OCI-LY3 (cell line): ENCODE data around the gene CD19.

Source experiments
- H2AFZ ChIP-seq: fragments of 200-600, 300-600 bp; shearing (Covaris generic); 2 replicates; pipeline ENCODE4 v1.6.0; 2014; ENCODE audit warnings: antibody characterized with exemption, low read depth, low read length
- H3K27ac ChIP-seq: fragments of 200-600, 300-600 bp; sonication (generic); 2 replicates; pipeline ENCODE4 v1.5.1; 2014; ENCODE audit warnings: mild to moderate bottlenecking, low read length, moderate library complexity, mixed read lengths
- H3K27me3 ChIP-seq: fragments of 200-600, 300-600 bp; sonication (generic); 2 replicates; pipeline ENCODE4 v1.6.1; 2014; ENCODE audit warnings: low read depth, low read length, mixed read lengths
- H3K36me3 ChIP-seq: fragments of 200-600, 300-600 bp; sonication (generic); replicated peaks from 2 replicates; pipeline ENCODE3; 2014; ENCODE audit warnings: low read depth, low read length, mixed read lengths
- H3K4me1 ChIP-seq: fragments of 300-600, 200-600 bp; sonication (generic); 2 replicates; pipeline ENCODE4 v1.6.1; 2014; ENCODE audit warnings: low read length, mixed read lengths
- H3K4me2 ChIP-seq: fragments of 200-600, 300-600 bp; sonication (generic); 2 replicates; pipeline ENCODE4 v1.6.1; 2014; ENCODE audit warnings: low read length, mixed read lengths
- H3K4me3 ChIP-seq: fragments of 300-600, 200-600 bp; sonication (generic); 2 replicates; pipeline ENCODE4 v1.5.1; 2014; ENCODE audit warnings: antibody characterized with exemption, mild to moderate bottlenecking, low read length, moderate library complexity
- H3K79me2 ChIP-seq: fragments of 300-600, 200-600 bp; shearing (Covaris generic); 2 replicates; pipeline ENCODE4 v1.6.1; 2014; ENCODE audit warnings: mild to moderate bottlenecking, low read length, mixed read lengths
- H3K9ac ChIP-seq: fragments of 300-600, 200-600 bp; shearing (Covaris generic); 2 replicates; pipeline ENCODE4 v1.6.0; 2014; ENCODE audit warnings: mild to moderate bottlenecking, low read length, moderate library complexity
- H3K9me3 ChIP-seq: fragments of 200-600, 300-600 bp; shearing (Covaris generic); 2 replicates; pipeline ENCODE4 v1.6.1; 2014; ENCODE audit warnings: low read length, mixed read lengths; ENCODE audit not compliant: insufficient read depth
- H4K20me1 ChIP-seq: fragments of 200-600, 300-600 bp; sonication (generic); 2 replicates; pipeline ENCODE4 v1.6.1; 2016; ENCODE audit warnings: low read length, mixed read lengths; ENCODE audit not compliant: insufficient read depth
- CTCF ChIP-seq: fragments of 200-600, 300-600 bp; sonication (generic); IDR thresholded peaks from 2 replicates; pipeline ENCODE4 v1.5.1; 2014; ENCODE audit warnings: antibody characterized with exemption, low read length, low read depth
- EZH2phosphoT487 ChIP-seq: fragments of 200-600 bp; shearing (Covaris generic); IDR thresholded peaks from 2 replicates; pipeline ENCODE4 v1.6.1; 2018; ENCODE audit warnings: antibody characterized with exemption, mixed run types, low read depth

Gene CD19

GRCh38 chr16:28904363-28904762, 27.4 kb upstream of the CD19 start:
- no peak overlapping the region for H3K9ac ChIP-seq
- no peaks in the 10 kb centered on the region for H3K36me3 ChIP-seq
- H4K20me1 ChIP-seq = no peaks in the 10 kb centered on the region

GRCh38 chr16:28904828-28905227, 26.9 kb upstream of the CD19 start:
- Histone ChIP-seq H3K36me3 (no peaks in the 10 kb centered on the region), H3K4me1 (no peaks in the 10 kb centered on the region)

More at GRCh38 chr16:28904363-28904762, 27.4 kb upstream of the CD19 start:
- Histone ChIP-seq H3K27me3 (no peaks in the 10 kb centered on the region), H3K9me3 (no peaks in the 10 kb centered on the region), H3K27ac (no peak overlapping the region), H3K4me3 (no peak overlapping the region), H3K79me2 (no peaks in the 10 kb centered on the region), H3K4me2 (no peak overlapping the region), H2AFZ (no peak overlapping the region), H3K4me1 (no peaks in the 10 kb centered on the region)
- TF ChIP-seq EZH2phosphoT487 (no peak), CTCF (no peak)

DNA sequence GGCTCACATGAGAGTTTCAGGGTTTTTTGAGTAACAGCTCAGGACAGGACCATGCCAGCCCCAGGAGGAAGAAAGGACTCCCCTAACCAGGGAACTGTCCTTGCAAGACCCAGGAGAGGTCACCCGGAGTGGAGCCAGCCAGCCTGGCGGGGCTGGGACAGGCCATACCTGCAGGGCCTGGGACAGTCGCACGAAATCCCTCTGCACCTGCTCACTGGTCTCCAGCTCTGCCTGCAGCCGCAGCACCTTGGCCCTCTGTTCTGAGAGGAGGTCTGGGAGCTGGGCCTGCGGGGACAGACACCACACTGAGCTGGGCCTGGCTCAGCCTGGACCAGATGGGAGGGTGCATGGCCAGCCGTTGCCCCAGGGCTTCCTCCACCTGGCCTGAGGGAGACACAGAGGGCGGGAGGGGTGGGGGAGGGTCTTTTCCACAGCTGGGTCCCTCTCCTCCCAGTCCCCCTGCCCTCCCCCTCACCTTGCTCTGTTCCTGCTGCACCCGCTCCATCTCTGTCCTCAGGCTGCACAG, 26.5 kb upstream of the CD19 start:
- Histone ChIP-seq H3K4me2 (no peak overlapping the region), H3K9me3 (no peaks in the 10 kb centered on the region), H3K9ac (no peak overlapping the region), H3K27ac (no peak overlapping the region), H3K27me3 (no peaks in the 10 kb centered on the region), H3K4me1 (peaks cover 4% of the 10 kb centered on the region), H2AFZ (no peak overlapping the region), H3K79me2 (no peaks in the 10 kb centered on the region), H3K4me3 (no peak overlapping the region), H3K36me3 (no peaks in the 10 kb centered on the region), H4K20me1 (no peaks in the 10 kb centered on the region)
- TF ChIP-seq CTCF (no peak), EZH2phosphoT487 (no peak)

More at GRCh38 chr16:28904828-28905227, 26.9 kb upstream of the CD19 start:
- Histone ChIP-seq H3K9ac (no peak overlapping the region), H4K20me1 (no peaks in the 10 kb centered on the region), H3K4me3 (no peak overlapping the region), H3K27me3 (no peaks in the 10 kb centered on the region), H3K79me2 (no peaks in the 10 kb centered on the region), H3K27ac (no peak overlapping the region), H2AFZ (no peak overlapping the region), H3K4me2 (no peak overlapping the region), H3K9me3 (no peaks in the 10 kb centered on the region)
- TF ChIP-seq CTCF (no peak), EZH2phosphoT487 (no peak)

DNA sequence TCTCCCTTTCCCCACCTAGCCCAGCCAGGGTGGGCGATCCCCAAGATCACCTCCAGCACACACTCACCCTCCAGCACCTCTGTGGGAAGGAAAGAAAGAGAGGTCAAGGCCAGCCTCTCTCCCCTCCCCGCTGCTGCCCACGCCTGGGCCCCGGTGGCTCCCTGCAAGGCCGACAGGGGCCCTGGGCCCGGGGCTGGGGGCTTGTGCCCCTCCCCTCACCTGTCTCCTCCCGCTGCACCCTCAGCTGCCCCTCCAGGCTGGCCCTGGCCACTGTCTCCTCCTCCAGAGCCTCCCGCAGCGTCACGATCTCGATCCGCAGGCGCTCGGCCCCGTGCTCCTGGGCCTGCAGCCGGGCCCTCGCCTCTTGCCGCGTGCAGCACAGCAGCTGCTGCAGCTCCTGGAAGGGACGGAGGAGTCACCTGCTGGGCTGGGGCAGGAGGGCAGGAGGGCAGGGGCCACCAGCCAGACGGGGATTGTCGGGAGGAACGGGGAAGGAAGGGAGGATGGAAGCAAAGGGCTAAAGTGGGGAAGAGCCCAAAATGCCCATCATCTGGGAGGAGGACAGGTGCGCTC, 25.9 kb upstream of the CD19 start:
- no peak for TF ChIP-seq EZH2phosphoT487
- no peak for TF ChIP-seq CTCF
- no peak overlapping the region for H3K4me3 ChIP-seq
- H3K4me2 ChIP-seq = no peak overlapping the region
- peaks cover 4% of the 10 kb centered on the region for H3K36me3 ChIP-seq
- H2AFZ ChIP-seq = no peak overlapping the region
- H3K79me2 ChIP-seq = no peaks in the 10 kb centered on the region
- H3K4me1 ChIP-seq = peaks cover 10% of the 10 kb centered on the region
- no peaks in the 10 kb centered on the region for H4K20me1 ChIP-seq
- H3K27me3 ChIP-seq = no peaks in the 10 kb centered on the region
- H3K27ac ChIP-seq = no peak overlapping the region
- H3K9me3 ChIP-seq = no peaks in the 10 kb centered on the region
- H3K9ac ChIP-seq = no peak overlapping the region
